ENCODE measurements around the gene NPAS2. TPM values are rescaled to one million over a fixed set of nuclear protein-coding genes. Genes with fewer than 3 reads are reported as not detected.
A peak's percentile ranks its signal among the peaks of the same experiment; 100 is the strongest.

NPAS2 gene
- total RNA-seq, 4 donors from 2014 or later, result 63.0 to 134 (median 115) TPM

DNA sequence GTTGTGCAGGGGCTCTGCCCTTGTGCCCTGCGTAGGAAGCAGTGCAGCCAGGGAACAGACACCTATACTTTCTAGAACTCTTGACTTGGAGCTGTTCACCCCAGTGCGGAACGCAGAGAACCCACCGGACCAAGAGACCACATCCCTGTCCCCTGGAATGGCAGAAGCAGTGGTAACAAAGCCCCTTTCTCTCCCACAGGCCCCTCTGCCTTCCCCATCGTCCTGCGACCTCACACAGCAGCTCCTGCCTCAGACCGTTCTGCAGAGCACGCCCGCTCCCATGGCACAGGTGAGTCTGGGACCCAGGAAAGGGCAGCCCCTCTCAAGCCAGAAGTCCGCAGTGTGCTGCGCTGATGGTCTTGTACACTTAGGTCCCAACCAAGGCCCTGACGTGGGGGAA is 157.6 kb downstream of the NPAS2 start:
- H3K27me3 ChIP-seq, result no peaks in the 10 kb centered on the region
- H3K4me3 ChIP-seq, result no peak overlapping the region
- H3K27ac ChIP-seq, result peak overlapping the region in 3 of 4 donors; percentile 7 to 54 (median 43)
- 95% methylated on average over 12 of the region's 12 CpGs; no CpG with 5 or more reads in 1 of the 2 donors for WGBS, 2 donors (ENCODE audit: low coverage in 1 of 2)
- intact Hi-C loops (cut with DNase I; ENCODE audit: low total_unique reads) (loop anchor here (10.0 kb wide), 1 partner anchor 93 kb away; no protein-coding TSS in a partner anchor), in situ Hi-C loops (cut with MboI; ENCODE audit: low pct_ligation_motif_present in 1 of 4, low pct_unique_long_range_greater_than_20kb in 1 of 4, low sequenced_read_pairs in 3 of 4) (loop anchor here in 1 of 4 donors (25.0 kb wide), 1 partner anchor 365 kb away; no protein-coding TSS in a partner anchor)
- TF ChIP-seq POLR2AphosphoS5 (IDR thresholded peaks at IDR 0.05) (no peak), EP300 (IDR thresholded peaks at IDR 0.05; ENCODE audit: low read depth) (no peak)
- DNase-seq, result no peak
- no peaks in the 10 kb centered on the region for H3K36me3 ChIP-seq
- peaks cover 0 to 6% (median 0%) of the 10 kb centered on the region in 4 donors for H3K4me1 ChIP-seq
- H3K9me3 ChIP-seq, result no peaks in the 10 kb centered on the region

DNA sequence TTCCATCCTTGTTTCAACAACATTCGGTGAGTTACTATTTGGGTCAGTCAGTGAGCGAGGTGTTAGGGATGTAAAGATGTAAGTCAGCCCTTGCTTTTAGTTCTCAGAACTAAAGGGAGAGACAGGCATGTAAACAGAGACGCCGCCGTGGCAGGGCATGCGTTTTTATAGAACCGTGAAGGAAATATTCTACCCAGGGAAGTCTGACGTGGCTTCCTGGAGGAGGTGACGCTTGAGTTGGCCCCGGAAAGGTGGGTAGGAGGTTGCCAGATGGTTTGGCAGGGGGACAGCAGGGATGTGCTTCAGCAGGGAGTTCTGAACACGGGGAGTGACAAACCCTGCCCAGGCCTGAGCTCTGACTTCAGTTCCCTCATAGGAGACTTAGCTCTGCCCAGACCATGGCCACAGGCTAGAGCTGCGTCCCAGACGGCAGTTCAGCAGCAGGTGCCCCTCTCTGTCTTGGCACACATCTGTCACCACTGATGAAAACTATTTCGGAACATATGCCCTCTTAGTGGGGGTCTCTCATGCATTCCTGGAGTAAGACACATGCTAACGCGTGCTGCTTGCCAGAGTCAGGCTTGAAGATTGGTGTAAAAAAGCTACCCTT is 158.7 kb downstream of the NPAS2 start:
- Histone ChIP-seq H3K4me3 (no peak overlapping the region), H3K27me3 (no peaks in the 10 kb centered on the region), H3K4me1 (peaks cover 0 to 6% (median 0%) of the 10 kb centered on the region in 4 donors), H3K36me3 (no peaks in the 10 kb centered on the region), H3K27ac (peak overlapping the region in 3 of 4 donors; percentile 43 to 54 (median 54)), H3K9me3 (no peaks in the 10 kb centered on the region)
- intact Hi-C loops (cut with DNase I; ENCODE audit: low total_unique reads), result loop anchor here (10.0 kb wide), 1 partner anchor 94 kb away; no protein-coding TSS in a partner anchor
- in situ Hi-C loops (cut with MboI; ENCODE audit: low pct_ligation_motif_present in 1 of 4, low pct_unique_long_range_greater_than_20kb in 1 of 4, low sequenced_read_pairs in 3 of 4), result loop anchor here in 1 of 4 donors (25.0 kb wide), 1 partner anchor 366 kb away; no protein-coding TSS in a partner anchor
- WGBS, 2 donors (ENCODE audit: low coverage in 1 of 2), result 70 to 78% methylated on average over 8 to 16 of the region's 16 CpGs
- DNase-seq, result peak; percentile 20
- TF ChIP-seq, protein P1, sequence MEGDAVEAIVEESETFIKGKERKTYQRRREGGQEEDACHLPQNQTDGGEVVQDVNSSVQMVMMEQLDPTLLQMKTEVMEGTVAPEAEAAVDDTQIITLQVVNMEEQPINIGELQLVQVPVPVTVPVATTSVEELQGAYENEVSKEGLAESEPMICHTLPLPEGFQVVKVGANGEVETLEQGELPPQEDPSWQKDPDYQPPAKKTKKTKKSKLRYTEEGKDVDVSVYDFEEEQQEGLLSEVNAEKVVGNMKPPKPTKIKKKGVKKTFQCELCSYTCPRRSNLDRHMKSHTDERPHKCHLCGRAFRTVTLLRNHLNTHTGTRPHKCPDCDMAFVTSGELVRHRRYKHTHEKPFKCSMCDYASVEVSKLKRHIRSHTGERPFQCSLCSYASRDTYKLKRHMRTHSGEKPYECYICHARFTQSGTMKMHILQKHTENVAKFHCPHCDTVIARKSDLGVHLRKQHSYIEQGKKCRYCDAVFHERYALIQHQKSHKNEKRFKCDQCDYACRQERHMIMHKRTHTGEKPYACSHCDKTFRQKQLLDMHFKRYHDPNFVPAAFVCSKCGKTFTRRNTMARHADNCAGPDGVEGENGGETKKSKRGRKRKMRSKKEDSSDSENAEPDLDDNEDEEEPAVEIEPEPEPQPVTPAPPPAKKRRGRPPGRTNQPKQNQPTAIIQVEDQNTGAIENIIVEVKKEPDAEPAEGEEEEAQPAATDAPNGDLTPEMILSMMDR (IDR thresholded peaks at IDR 0.05), result no peak
- peak in 1 of 3 donors; percentile 44 for TF ChIP-seq POLR2AphosphoS5 (IDR thresholded peaks at IDR 0.05)
- TF ChIP-seq POLR2A (IDR thresholded peaks at IDR 0.05), result no peak
- no peak for TF ChIP-seq EP300 (IDR thresholded peaks at IDR 0.05; ENCODE audit: low read depth)

DNA sequence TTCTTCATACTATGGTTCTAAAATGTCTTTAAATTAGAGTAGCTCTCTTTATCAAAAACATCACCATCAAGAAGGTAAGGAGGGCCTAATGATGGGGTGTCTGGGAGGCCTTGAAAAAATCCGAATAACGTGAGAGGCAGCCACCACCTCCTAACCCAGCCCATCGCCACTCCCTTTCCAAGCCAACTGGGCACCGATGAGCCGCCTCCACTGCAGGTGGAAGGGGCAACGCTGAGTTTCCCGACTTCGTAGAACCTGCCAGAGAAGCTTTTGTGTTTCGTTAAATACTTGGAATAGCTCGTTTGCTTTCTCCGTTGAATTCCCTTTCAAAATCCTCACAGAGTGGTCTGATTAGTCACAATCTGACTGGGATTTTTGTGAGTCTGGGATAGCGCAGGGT is 160.1 kb downstream of the NPAS2 start:
- no peaks in the 10 kb centered on the region for H3K27me3 ChIP-seq
- in situ Hi-C loops (cut with MboI; ENCODE audit: low pct_ligation_motif_present in 1 of 4, low pct_unique_long_range_greater_than_20kb in 1 of 4, low sequenced_read_pairs in 3 of 4), result loop anchor here (5.0 to 25.0 kb wide), 5 partner anchors 245 to 375 kb away; no protein-coding TSS in a partner anchor
- H3K27ac ChIP-seq, result no peak overlapping the region
- TF ChIP-seq, protein P1 (IDR thresholded peaks at IDR 0.05), result no peak
- WGBS, 2 donors (ENCODE audit: low coverage in 1 of 2), result 81 to 90% methylated on average over 4 to 12 of the region's 12 CpGs
- no peak for DNase-seq
- no peaks in the 10 kb centered on the region for H3K9me3 ChIP-seq
- intact Hi-C loops (cut with DNase I; ENCODE audit: low total_unique reads), result loop anchor here (5.0 kb wide), 2 partner anchors 153 to 248 kb away; no protein-coding TSS in a partner anchor
- H3K4me1 ChIP-seq, result peaks cover 0 to 6% (median 0%) of the 10 kb centered on the region in 4 donors
- no peak overlapping the region for H3K4me3 ChIP-seq
- no peaks in the 10 kb centered on the region for H3K36me3 ChIP-seq

DNA sequence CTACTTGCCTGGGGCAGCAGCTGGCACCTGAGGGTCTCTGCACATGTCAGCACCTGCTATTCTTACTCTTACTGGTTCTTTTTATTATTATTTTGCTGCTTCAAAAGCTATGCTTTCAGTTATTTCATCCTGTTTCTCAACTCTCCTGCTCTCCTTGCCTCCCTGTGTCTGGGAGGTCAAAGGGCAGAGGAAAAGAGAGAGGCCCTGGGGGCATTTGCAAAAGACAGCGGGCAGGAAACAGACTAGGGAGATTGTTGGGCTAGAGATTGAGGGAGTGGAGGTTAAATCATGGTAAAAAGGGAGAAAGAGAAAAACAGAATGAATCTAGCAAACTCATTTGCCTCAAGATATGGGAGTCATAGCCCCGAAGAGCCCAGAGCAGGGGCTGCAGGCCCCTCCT is 161.1 kb downstream of the NPAS2 start:
- H3K27me3 ChIP-seq, result no peaks in the 10 kb centered on the region
- H3K36me3 ChIP-seq, result no peaks in the 10 kb centered on the region
- 81% methylated on average over 2 of the region's 2 CpGs; no CpG with 5 or more reads in 1 of the 2 donors for WGBS, 2 donors (ENCODE audit: low coverage in 1 of 2)
- in situ Hi-C loops (cut with MboI; ENCODE audit: low pct_ligation_motif_present in 1 of 4, low pct_unique_long_range_greater_than_20kb in 1 of 4, low sequenced_read_pairs in 3 of 4), result loop anchor here (5.0 to 25.0 kb wide), 5 partner anchors 246 to 376 kb away; no protein-coding TSS in a partner anchor
- H3K9me3 ChIP-seq, result no peaks in the 10 kb centered on the region
- intact Hi-C loops (cut with DNase I; ENCODE audit: low total_unique reads), result loop anchor here (5.0 kb wide), 2 partner anchors 154 to 249 kb away; no protein-coding TSS in a partner anchor
- H3K27ac ChIP-seq, result no peak overlapping the region
- peaks cover 0 to 6% (median 0%) of the 10 kb centered on the region in 4 donors for H3K4me1 ChIP-seq
- no peak for DNase-seq
- TF ChIP-seq POLR2AphosphoS5 (IDR thresholded peaks at IDR 0.05) (no peak), EP300 (IDR thresholded peaks at IDR 0.05; ENCODE audit: low read depth) (no peak), POLR2A (IDR thresholded peaks at IDR 0.05) (no peak)
- TF ChIP-seq, protein P1 (IDR thresholded peaks at IDR 0.05), result no peak
- no peak overlapping the region for H3K4me3 ChIP-seq

Data from transverse colon (tissue), 4 donors.